ENCODE results near the gene MBD3.
"Not testable (repeated sequence)": the region's sequence is repeated elsewhere in the genome, so short reads cannot be mapped to it uniquely, and the experiment has no call there.

MBD3 gene

DNA sequence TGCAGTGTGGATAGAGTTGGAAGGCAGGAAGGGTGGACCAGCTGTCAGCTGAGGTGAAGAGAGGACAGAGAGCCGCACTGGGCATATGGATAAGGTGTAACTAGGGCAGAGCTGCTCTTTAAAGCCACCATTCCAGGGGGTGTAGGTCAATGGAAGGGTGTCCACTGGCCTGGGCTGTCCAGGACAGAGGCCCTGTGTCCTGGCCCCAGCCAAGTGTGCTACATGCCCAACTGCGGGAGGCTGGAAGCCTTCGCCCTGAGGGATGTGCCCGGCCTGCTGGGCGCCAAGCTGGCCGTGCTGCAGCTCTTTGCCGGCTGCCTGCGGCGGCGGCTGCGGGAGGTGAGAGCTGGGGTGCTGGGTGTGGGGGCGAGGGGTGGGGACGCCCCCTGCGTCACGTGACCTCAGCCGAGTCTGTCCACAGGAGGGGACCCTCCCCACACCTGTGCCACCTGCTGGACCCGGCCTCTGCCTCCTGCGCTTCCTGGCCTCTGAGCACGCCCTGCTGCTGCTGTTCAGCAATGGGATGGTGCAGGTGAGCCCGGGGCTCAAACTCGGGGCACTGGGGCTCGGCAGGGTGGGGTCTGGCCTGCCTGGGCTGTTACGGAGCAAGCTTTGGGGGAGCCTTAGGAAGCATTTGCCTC lies 59.0 kb downstream of the MBD3 start:
- no peak for DNase-seq

DNA sequence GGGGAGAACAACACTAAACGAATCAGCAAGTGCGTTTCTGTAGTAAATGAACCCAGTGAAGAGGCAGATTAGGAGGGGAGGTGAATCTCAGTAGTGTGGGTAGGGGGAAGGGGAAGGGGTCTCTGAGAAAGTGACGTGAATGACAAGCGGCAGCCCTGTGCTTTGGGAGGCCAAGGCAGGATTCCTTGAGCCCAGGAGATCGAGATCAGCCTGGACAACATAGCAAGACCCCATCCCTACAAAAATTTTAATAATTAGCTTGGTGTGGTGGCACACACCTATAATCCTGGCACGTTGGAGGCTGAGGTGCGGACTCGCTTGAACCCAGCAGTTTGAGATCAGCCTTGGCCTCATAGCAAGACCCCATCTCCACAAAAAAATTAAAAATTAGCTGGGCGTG lies 60.7 kb downstream of the MBD3 start:
- DNase-seq = no peak

DNA sequence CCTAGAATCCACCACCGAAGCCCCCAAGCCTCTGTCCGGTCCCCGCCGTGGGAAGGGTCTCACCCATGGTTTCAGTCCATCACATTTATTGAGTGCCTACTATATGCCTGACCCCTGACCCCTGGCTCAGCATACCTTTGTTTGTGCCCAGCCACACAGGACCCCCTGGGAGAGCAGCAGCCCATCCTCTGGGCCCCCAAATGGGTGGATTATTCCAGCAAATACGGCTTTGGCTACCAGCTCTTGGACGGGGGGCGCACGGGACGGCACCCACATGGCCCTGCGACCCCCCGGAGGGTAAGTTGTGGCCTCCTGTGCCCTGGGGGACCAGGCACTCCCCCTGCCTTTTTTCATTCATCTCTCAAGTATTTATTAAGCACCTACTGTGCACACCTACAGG lies 61.1 kb downstream of the MBD3 start:
- no peak for DNase-seq

DNA sequence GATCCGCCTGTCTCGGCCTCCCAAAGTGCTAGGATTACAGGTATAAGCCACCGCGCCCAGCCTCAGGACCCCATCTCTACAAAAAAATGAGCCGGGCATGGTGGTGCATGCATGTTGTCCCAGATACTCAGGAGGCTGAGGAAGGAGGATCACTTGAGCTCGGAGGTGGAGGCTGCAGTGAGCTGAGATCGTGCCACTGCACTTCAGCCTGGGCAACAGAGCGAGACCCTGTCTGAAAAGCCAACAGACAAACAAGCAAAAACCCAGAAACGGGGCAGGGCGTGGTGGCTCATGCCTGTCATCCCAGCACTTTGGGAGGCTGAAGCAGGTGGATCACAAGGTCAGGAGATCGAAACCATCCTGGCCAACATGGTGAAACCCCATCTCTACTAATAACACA lies 61.8 kb downstream of the MBD3 start:
- DNase-seq = not testable (repeated sequence)

DNA sequence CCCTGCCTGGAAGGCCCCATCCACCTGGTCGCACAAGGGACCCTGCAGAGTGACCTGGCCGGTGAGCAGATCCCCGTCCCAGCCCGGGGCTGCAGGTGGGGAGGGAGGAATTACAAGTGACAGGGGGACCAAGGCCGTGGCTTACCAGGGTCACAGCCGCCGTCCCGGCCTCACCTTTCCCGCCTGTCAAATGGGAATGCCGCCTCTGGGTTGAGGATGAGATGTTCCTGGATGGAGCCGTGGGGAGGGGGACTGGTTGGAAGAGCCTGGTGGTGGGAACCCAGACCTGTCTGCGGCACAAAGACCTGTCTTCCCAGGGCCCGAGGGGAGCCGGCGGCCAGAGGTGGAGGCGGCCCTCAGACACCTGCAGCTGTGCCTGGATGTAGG lies 63.2 kb downstream of the MBD3 start:
- no peak for DNase-seq

DNA sequence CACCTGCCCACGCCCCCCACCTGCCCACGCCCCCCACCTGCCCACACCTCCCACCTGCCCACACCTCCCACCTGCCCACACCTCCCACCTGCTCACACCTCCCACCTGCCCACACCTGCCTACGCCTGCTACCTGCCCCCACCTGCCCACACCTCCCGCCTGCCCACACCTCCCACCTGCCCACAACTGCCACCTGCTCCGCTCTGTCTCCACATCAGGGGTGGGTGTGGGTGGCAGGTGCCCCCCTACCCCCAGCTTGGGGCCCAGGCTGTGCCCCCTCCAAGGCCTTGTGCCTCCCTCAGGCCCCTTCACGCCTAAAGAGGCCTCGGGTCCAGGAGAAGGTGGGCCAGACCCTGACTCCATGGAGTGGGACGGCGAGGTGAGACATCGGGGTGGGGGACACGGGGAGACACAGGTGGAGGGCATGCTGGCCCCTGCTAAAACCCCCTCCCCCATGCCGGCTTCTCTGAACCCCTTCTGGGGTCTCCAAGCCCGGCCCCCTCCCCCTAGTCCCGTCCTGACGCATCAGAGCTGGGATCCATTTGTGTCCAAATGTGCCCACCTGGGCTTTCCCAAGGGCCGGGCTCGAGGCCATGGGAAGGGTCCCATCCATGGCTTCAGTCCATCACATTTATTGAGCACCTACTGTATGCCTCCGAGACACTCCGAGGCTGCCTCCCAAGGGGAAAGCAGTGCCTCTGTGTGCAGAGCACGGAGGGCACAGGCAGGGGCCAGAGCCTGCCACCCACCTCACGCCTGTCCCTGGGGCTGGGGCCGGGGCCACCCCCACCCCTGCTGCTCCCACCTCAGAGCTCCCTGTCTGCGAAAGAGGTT lies 63.9 kb downstream of the MBD3 start:
- DNase-seq = no peak

DNA sequence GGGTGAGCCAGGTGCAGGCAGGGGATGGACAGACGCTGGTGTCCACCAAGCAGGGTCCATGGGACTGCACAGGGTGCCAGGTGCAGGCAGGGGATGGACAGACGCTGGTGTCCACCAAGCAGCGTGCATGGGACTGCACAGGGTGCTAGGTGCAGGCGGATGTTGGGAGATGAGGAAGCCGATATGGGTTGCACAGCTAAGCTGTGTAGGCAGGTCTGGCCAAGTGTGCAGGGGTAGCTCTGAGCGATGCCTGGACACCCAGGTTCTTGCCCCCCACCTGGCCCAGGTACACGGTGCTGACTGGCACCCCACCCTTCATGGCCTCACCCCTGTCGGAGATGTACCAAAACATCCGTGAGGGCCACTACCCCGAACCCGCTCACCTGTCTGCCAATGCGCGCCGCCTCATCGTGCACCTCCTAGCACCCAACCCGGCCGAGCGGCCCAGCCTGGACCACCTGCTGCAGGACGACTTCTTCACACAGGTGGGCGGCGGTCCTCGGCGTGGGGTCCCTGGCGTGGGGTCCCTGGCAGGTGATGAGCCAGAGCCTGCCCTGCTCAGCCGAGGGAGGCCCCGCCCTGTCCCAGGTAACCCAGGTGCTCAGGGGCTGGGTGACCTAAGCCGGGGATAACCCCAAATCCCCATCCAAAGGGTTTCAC lies 64.9 kb downstream of the MBD3 start:
- no peak for DNase-seq

DNA sequence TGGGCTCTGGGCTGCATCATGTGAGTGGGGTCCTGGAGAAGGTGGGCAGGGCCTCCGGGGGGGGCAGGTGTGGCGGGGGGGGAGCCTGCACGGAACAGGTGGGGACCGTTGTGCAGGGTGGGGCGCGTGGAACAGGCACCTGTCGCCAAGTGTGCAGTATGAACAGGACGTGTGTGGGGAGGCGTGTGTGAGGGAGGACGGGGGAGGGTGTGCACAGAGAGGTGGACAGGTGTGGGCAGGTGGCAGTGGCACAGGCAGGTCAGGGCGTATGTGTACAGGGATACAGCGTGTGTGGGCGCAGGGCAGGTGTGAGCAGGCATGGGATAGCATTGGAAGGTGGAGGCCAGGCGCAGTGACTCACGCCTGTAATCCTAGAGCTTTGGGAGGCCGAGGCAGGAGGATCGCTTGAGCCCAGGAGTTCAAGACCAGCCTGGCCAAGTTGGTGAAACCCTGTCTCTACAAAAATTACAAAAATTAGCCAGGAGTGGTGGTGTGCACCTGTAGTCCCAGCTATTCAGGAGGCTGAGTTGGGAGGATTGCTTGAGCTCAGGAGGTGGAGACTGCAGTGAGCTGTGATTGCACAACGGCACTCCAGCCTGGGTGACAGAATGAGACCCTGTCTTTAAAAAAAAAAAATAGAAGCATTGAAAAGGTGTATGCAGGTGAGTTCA lies 65.6 kb downstream of the MBD3 start:
- no peak for DNase-seq

DNA sequence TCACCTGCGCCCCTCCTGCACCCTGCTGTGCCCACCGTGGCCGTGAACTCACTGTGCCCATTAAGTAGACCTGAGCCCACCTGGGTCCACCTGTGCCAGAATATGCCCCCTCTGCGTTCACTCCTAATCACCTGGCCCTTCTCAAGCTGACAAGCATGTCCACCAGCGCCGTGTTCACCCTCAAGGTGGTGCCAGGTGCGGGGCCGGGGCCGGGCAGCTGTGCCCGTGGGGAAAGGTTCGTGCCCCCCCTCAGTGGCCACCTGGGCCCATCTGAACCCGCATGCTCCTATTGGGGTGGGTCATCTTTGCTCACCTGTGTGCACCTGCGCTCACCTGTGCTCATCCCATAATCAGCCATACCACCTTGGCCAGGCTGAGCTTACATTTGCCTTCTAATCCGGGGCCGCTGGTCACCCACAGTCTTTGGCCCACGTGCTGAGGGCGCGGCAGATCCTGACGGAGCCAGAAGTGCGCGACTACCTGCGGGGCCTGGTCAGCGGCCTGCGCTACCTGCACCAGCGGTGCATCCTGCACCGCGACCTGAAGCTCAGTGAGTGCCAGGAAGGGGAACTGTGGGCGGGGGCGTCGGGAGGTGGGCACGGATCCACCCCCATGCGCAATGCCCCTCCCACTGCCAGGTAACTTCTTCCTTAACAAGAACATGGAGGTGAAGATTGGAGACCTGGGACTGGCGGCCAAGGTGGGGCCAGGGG lies 66.4 kb downstream of the MBD3 start:
- no peak for DNase-seq

DNA sequence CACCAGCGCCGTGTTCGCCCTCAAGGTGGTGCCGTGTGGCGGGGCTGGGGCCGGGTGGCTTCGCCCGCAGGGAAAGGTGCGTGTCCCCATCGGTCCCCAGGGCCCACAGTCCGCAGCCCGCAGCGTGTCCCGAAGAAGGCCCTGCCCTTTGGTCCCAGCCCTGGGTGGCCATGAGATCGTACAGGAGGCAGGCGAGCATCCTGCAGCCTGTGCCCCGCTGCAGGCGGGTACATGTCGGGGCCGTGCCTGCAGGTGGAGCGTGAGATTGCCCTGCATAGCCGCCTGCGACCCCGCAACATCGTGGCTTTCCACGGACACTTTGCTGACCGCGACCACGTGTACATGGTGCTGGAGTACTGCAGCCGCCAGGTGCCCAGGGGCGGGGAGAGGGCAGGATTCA lies 67.3 kb downstream of the MBD3 start:
- DNase-seq = no peak

DNA sequence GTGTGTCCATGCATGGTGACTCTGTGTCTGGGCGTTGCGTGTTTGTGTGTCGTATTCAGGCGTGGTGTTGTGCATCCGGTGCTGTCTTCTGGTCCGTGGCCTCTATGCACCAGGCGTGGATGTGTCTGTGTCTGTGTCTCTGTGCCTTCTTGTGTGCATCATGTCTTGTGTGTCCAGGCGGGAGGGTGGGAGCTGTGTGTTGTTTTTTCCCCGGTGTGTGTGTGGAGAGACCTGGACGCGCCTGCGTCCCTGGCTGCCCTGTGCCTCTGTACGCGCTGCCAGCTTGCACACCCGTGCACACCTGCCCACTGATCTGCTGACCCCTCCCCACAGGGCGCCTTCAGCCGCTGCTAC lies 67.7 kb downstream of the MBD3 start:
- no peak for DNase-seq

DNA sequence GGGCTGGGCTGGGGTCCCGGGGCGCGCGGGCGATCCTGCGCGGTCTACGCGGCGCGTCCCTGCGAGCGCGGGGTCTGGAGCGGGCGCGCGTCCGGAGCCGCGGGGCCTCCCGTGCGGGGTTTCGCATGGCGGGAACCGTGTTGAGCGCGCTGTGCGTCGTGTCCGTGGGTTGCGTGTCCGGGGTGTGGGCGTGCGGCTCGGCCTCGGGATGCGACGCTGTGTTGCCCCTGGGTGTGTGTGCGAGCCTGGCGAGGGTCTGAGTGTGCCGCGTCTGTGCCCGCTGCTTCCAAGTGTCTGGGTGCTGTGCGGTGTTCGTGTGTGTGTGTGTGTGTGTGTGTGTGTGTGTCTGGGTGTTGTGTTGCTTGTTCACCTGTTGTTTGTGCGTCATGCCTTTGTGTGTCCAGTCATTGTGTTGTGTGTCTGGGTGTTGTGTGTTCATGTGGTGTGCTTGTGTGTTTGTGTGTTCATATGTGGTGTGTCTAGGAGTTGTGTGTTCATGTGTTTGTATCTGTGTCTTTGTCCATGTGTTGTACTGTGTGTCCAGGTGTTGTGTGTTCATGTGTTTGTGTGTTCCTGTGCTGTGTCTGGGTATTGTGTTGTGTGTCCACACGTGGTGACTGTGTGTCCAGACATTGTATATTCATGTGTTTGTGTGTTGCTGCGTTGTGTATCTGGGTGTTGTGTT lies 68.2 kb downstream of the MBD3 start:
- no peak for DNase-seq
